Stimulated activated CD4-positive, alpha-beta T cell treated with anti-CD3 and anti-CD28 coated beads, Interleukin-4, amount 100 ng/mL, for 48 hours (primary cell): ENCODE data around the gene LIMS3.
"Not testable (repeated sequence)": the region's sequence is repeated elsewhere in the genome, so short reads cannot be mapped to it uniquely, and the experiment has no call there.

ENCODE experiments used
- DNase-seq, 2 donors: peaks; one replicate each; pipeline ENCODE4 v3.0.0-alpha.2; 2020; ENCODE audit warnings: low read depth in 2 of 2

LIMS3 gene

GRCh38 chr2:109924481-109924880, 26.0 kb downstream of the LIMS3 start:
- not testable (repeated sequence) for DNase-seq

DNA sequence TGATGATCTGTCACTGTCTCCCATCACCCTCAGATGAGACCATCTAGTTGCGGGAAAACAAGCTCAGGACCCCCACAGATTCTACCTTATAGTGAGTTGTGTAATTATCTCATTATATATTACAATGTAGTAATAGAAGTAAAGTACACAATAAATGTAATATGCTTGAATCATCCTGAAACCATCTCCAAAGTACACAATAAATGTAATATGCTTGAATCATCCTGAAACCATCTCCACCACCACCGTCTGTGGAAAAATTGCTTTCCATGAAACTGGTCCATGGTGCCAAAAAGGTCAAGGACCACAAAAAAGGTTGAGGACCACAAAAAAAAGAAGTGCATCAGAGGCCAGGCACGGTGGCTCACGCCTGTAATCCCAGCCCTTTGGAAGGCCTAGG, 29.3 kb downstream of the LIMS3 start:
- not testable (repeated sequence) for DNase-seq

DNA sequence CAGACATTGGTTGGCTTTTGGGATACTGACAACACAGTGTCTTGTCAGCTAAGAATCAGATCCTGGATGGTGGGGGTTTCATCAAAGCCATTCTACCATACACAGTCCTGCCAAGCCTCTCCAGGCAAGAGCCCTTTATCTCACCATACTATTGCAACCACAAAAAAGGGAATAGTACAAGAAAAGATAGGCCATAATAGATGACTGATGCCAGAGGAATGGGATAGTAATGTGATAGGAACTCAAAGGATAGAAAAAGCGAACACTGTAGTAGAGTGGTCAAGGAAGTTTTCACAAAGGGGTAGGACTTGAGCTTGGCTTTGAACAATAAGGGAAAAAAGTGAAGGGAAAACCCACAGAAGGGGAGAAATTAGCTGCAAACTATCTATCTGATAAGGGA, 30.7 kb downstream of the LIMS3 start:
- DNase-seq, result not testable (repeated sequence)

DNA sequence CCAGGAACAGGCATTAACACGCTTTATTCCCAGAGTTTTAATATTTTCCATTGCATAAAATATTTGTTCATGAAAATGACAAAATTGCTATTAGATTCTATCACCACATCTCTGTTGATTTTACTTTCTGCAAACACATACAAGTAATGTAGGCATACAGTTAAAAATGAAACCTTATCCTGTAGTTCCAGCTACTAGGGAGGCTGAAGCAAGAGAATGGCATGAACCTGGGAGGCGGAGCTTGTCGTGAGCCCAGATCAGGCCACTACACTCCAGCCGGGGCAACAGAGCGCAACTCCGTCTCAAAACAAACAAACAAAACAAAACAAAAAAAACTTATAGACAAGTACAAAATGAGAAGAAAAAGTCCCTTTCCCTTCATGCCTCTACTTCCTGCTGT, 38.0 kb downstream of the LIMS3 start:
- DNase-seq, result not testable (repeated sequence)

DNA sequence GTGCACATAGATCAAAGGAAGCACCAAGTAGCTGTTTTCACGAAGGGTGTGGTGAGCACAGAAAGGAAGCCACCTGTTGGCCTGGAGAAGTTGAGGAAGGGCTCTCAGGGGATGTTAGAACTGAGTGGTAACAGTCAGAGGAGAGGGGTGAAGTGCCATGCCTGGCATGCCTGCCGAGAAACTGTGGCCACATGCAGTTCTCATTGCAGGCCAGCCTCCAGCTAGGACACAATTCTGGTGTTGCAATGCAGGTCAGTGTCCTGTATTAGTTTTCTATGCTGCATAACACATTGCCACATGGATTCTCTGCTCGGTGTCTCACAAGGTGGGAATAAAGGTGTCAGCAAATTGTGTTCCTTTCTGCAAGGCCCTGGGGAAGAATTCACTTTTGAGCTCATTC, 46.9 kb downstream of the LIMS3 start:
- not testable (repeated sequence) for DNase-seq

- DNase-seq, result not testable (repeated sequence)
These were observed 48.9 kb downstream of the LIMS3 start for GRCh38 chr2:109947262-109947958.

- not testable (repeated sequence) for DNase-seq
These were observed 49.6 kb downstream of the LIMS3 start for GRCh38 chr2:109947959-109948520.

- not testable (repeated sequence) for DNase-seq
These were observed 51.8 kb downstream of the LIMS3 start for GRCh38 chr2:109950146-109950843.

DNA sequence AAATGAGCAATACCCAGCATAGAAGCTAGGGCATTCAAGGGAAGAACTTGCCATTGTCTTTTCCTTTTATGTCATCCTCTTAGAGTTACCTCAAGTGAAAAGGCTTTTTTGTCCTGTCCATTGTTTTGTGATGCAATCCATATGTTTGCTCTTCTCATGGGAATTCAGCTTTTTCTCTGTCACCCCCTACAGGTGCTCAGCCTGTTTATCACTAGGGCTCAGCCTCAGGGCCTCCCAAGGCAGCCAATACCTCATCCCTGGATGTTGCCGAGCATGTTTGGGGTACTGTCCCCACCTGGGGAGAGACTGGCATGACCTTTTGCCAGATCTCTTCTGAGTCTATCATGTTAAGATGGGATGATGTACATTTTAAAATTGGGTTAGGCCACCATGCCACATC, 65.5 kb downstream of the LIMS3 start:
- not testable (repeated sequence) for DNase-seq

- not testable (repeated sequence) for DNase-seq
These were observed 67.0 kb downstream of the LIMS3 start for GRCh38 chr2:109965482-109965881.

- DNase-seq, result not testable (repeated sequence)
These were observed 67.7 kb downstream of the LIMS3 start for GRCh38 chr2:109966107-109966736.

- not testable (repeated sequence) for DNase-seq
These were observed 68.4 kb downstream of the LIMS3 start for GRCh38 chr2:109966858-109967257.

DNA sequence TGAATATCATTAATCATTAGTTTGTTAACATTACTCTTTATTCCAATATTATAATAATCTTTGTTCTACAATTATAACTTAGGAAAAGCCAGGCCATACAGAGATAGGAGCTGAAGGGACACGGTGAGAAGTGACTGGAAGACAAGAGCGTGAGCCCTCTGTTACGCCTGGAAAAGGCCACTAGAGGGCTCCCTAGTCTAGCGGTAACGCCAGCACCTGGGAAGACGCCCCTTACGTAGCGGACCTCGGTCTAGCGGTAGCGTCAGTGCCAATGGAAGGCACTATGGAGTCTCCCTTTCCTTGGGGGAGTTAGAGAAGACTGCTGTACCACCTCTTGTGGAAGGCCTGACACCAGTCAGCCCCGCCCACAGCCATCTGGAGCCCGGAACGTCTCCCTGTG, 71.4 kb downstream of the LIMS3 start:
- not testable (repeated sequence) for DNase-seq

DNA sequence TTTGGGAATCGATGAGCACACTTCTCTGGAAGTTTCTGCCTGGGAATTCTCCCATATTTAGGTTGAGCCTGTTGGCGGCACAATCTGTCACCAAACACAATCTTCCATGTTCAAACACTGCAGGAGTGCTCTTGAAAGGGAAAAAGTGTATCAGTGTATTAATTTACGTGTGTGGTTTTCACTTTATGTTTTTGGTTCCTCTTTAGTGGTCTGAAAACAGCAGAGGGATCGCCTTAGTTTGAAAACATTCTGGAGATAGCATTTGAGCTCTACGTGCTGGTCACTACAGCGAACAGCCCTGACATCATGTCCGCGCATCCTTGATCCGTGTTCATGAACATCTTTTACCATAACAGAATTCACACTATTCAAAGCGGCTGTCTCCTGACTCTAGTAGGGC, 73.2 kb downstream of the LIMS3 start:
- DNase-seq, result not testable (repeated sequence)
